Measurements from ENCODE around the gene OGFOD1. TPM values are rescaled to one million over a fixed set of nuclear protein-coding genes. Genes with fewer than 3 reads are reported as not detected.

The OGFOD1 gene
- total RNA-seq, 4 donors from 2014 or later = 40.6 to 55.1 (median 50.4) TPM

- WGBS, 2 donors (ENCODE audit: low coverage in 1 of 2) = 87 to 96% methylated on average over 3 to 4 of the region's 7 CpGs
- Histone ChIP-seq H3K36me3 (peaks cover 2 to 100% of the 10 kb centered on the region in 2 donors), H3K27me3 (no peaks in the 10 kb centered on the region), H3K27ac (no peak overlapping the region), H3K4me1 (no peaks in the 10 kb centered on the region), H3K9me3 (no peaks in the 10 kb centered on the region), H3K4me3 (no peak overlapping the region)
- no peak for ATAC-seq
- no peak for TF ChIP-seq EP300 (IDR thresholded peaks at IDR 0.05)
Observed at GRCh38 chr16:56469748-56470147, 18.4 kb downstream of the OGFOD1 start.

- WGBS, 2 donors (ENCODE audit: low coverage in 1 of 2) = 79 to 95% methylated on average over 3 of the region's 3 CpGs
- H3K36me3 ChIP-seq = peaks cover 7 to 100% of the 10 kb centered on the region in 2 donors
- no peak for ATAC-seq
- no peaks in the 10 kb centered on the region for H3K9me3 ChIP-seq
- no peaks in the 10 kb centered on the region for H3K4me1 ChIP-seq
- H3K27me3 ChIP-seq = no peaks in the 10 kb centered on the region
- no peak overlapping the region for H3K27ac ChIP-seq
- TF ChIP-seq EP300 (IDR thresholded peaks at IDR 0.05) (no peak), CTCF (IDR thresholded peaks at IDR 0.05) (no peak), POLR2AphosphoS5 (IDR thresholded peaks at IDR 0.05) (no peak), POLR2A (IDR thresholded peaks at IDR 0.05) (no peak)
- H3K4me3 ChIP-seq = no peak overlapping the region
Observed at GRCh38 chr16:56470232-56470631, 18.9 kb downstream of the OGFOD1 start.

GRCh38 chr16:56470666-56471065, 19.3 kb downstream of the OGFOD1 start:
- Histone ChIP-seq H3K4me1 (no peaks in the 10 kb centered on the region), H3K9me3 (no peaks in the 10 kb centered on the region), H3K36me3 (peaks cover 9 to 100% of the 10 kb centered on the region in 2 donors), H3K27ac (no peak overlapping the region), H3K4me3 (no peak overlapping the region), H3K27me3 (no peaks in the 10 kb centered on the region)
- ATAC-seq = no peak
- WGBS, 2 donors (ENCODE audit: low coverage in 1 of 2) = 60% methylated on average over 1 of the region's 1 CpG; no CpG with 5 or more reads in 1 of the 2 donors
- TF ChIP-seq POLR2AphosphoS5 (IDR thresholded peaks at IDR 0.05) (no peak), CTCF (IDR thresholded peaks at IDR 0.05) (no peak), EP300 (IDR thresholded peaks at IDR 0.05) (no peak), POLR2A (IDR thresholded peaks at IDR 0.05) (no peak)

GRCh38 chr16:56475201-56475600, 23.8 kb downstream of the OGFOD1 start:
- no peak for TF ChIP-seq POLR2A (IDR thresholded peaks at IDR 0.05)
- TF ChIP-seq CTCF (IDR thresholded peaks at IDR 0.05) = no peak
- TF ChIP-seq POLR2AphosphoS5 (IDR thresholded peaks at IDR 0.05) = no peak
- no peak for TF ChIP-seq EP300 (IDR thresholded peaks at IDR 0.05)
- no peak overlapping the region for H3K4me3 ChIP-seq
- no peaks in the 10 kb centered on the region for H3K9me3 ChIP-seq
- no peak for ATAC-seq
- H3K4me1 ChIP-seq = no peaks in the 10 kb centered on the region
- no peak overlapping the region for H3K27ac ChIP-seq
- WGBS, 2 donors (ENCODE audit: low coverage in 1 of 2) = 86 to 89% methylated on average over 2 of the region's 2 CpGs
- peaks cover 9 to 98% of the 10 kb centered on the region in 2 donors for H3K36me3 ChIP-seq
- H3K27me3 ChIP-seq = no peaks in the 10 kb centered on the region

- H3K36me3 ChIP-seq = peaks cover 7 to 98% of the 10 kb centered on the region in 2 donors
- H3K4me1 ChIP-seq = no peaks in the 10 kb centered on the region
- no peak for ATAC-seq
- 80 to 84% methylated on average over 2 of the region's 2 CpGs for WGBS, 2 donors (ENCODE audit: low coverage in 1 of 2)
- H3K4me3 ChIP-seq = no peak overlapping the region
- TF ChIP-seq POLR2A (IDR thresholded peaks at IDR 0.05) (no peak), POLR2AphosphoS5 (IDR thresholded peaks at IDR 0.05) (no peak), CTCF (IDR thresholded peaks at IDR 0.05) (no peak), EP300 (IDR thresholded peaks at IDR 0.05) (no peak)
- H3K27me3 ChIP-seq = no peaks in the 10 kb centered on the region
- no peak overlapping the region for H3K27ac ChIP-seq
- H3K9me3 ChIP-seq = no peaks in the 10 kb centered on the region
Observed at GRCh38 chr16:56477096-56477878, 25.9 kb downstream of the OGFOD1 start.
